CD4-positive, alpha-beta memory T cell (primary cell): ENCODE data around the gene GALNT17. TPM values are rescaled to one million over a fixed set of nuclear protein-coding genes. Genes with fewer than 3 reads are reported as not detected.

ENCODE experiments used
- CTCF ChIA-PET: fragments of 350-600 bp; sonication (Branson Sonifier 250); formaldehyde crosslinking; loops from one replicate; lab custom pipeline; 2021; ENCODE audit warnings: inconsistent platforms; ENCODE audit not compliant: partially characterized antibody; lab: Charles Lee
- POLR2A ChIA-PET: fragments of 350-600 bp; sonication (Branson Sonifier 250); formaldehyde crosslinking; loops from one replicate; lab custom pipeline; 2021; ENCODE audit not compliant: partially characterized antibody; lab: Charles Lee
- DNase-seq, 5 donors: peaks; one replicate each; pipeline versions ENCODE4 v3.0.0 to v3.0.0-alpha.2; 2020 to 2022; ENCODE audit warnings: mixed read lengths in 1 of 5
- H3K27ac ChIP-seq: one replicate; pipeline ENCODE4 v1.7.0; 2013; ENCODE audit warnings: low read depth, low read length
- H3K27me3 ChIP-seq: 2 replicates; pipeline ENCODE4 v1.7.0; 2013; ENCODE audit warnings: mild to moderate bottlenecking, low read length, moderate library complexity; ENCODE audit not compliant: insufficient read depth
- H3K36me3 ChIP-seq: 2 replicates; pipeline ENCODE4 v1.7.0; 2013; ENCODE audit warnings: mild to moderate bottlenecking, low read length, moderate library complexity; ENCODE audit not compliant: insufficient read depth
- H3K4me1 ChIP-seq: 2 replicates; pipeline ENCODE4 v1.7.0; 2013; ENCODE audit warnings: mild to moderate bottlenecking, low read length, moderate library complexity; ENCODE audit not compliant: insufficient read depth
- H3K4me3 ChIP-seq, 2 donors: one replicate each; pipeline ENCODE4 v1.7.0; 2013; ENCODE audit warnings: low read length in 2 of 2, mild to moderate bottlenecking in 1 of 2
- H3K9me3 ChIP-seq, 2 donors: one replicate each; pipeline ENCODE4 v1.7.0; 2013; ENCODE audit warnings: low read length in 2 of 2, control low read depth in 1 of 2; ENCODE audit not compliant: control insufficient read depth in 1 of 2
- H3K27ac Mint-ChIP-seq, 7 donors: one replicate each; pipeline ENCODE4 v1.8.0; 2020 to 2021; ENCODE audit warnings: mixed read lengths in 7 of 7, mild to moderate bottlenecking in 6 of 7, inconsistent platforms in 3 of 7, moderate library complexity in 3 of 7
- H3K27me3 Mint-ChIP-seq, 2 donors: one replicate each; pipeline ENCODE4 v1.8.0; 2020 to 2021; ENCODE audit warnings: mixed read lengths in 2 of 2
- H3K36me3 Mint-ChIP-seq, 2 donors: one replicate each; pipeline ENCODE4 v1.8.0; 2020 to 2021; ENCODE audit warnings: mixed read lengths in 2 of 2, inconsistent platforms in 1 of 2, mild to moderate bottlenecking in 1 of 2
- H3K4me1 Mint-ChIP-seq, 4 donors: one replicate each; pipeline ENCODE4 v1.8.0; 2020 to 2021; ENCODE audit warnings: mixed read lengths in 4 of 4, mild to moderate bottlenecking in 1 of 4
- H3K4me3 Mint-ChIP-seq, 8 donors: one replicate each; pipeline ENCODE4 v1.8.0; 2020 to 2021; ENCODE audit warnings: mixed read lengths in 8 of 8, mild to moderate bottlenecking in 7 of 8, moderate library complexity in 6 of 8, inconsistent platforms in 3 of 8
- H3K9me3 Mint-ChIP-seq, 8 donors: one replicate each; pipeline ENCODE4 v1.8.0; 2020 to 2021; ENCODE audit warnings: mixed read lengths in 8 of 8, mild to moderate bottlenecking in 5 of 8, inconsistent platforms in 3 of 8, moderate library complexity in 1 of 8
- intact Hi-C: fragments of 100-400 bp; cut with micrococcal nuclease; formaldehyde crosslinking; loops from one replicate; pipeline ENCODE4 v1.15.1; 2023
- polyA plus RNA-seq, 2 donors: library from polyadenylated mRNA; unstranded; fragments of 300-500 nt; fragmentation: Illumina TruSeq; gene quantifications; one replicate each; pipeline ENCODE4 v1.2.3, GENCODE V29; 2021
- total RNA-seq, 2 experiments: library from RNA; stranded (reverse); gene quantifications; one replicate each; pipeline ENCODE4 v1.2.3, GENCODE V29; 2021

The GALNT17 gene
- total and polyA plus RNA-seq, 4 experiments from 2014 or later, result not detected

- H3K4me3 Mint-ChIP-seq, result no peak overlapping the region
- H3K27ac Mint-ChIP-seq, result no peak overlapping the region
- no peaks in the 10 kb centered on the region for H3K27me3 ChIP-seq
- H3K27me3 Mint-ChIP-seq, result no peaks in the 10 kb centered on the region
- no peak overlapping the region for H3K4me3 ChIP-seq
- H3K36me3 Mint-ChIP-seq, result no peaks in the 10 kb centered on the region
- H3K27ac ChIP-seq, result no peak overlapping the region
- intact Hi-C loops, result no loop called here
- no peaks in the 10 kb centered on the region for H3K4me1 ChIP-seq
- H3K36me3 ChIP-seq, result no peaks in the 10 kb centered on the region
- no peaks in the 10 kb centered on the region for H3K4me1 Mint-ChIP-seq
- H3K9me3 ChIP-seq, result no peaks in the 10 kb centered on the region
- POLR2A ChIA-PET, result no interaction called here
- CTCF ChIA-PET, result no interaction called here
- peaks cover 0 to 22% (median 0%) of the 10 kb centered on the region in 8 donors for H3K9me3 Mint-ChIP-seq
- DNase-seq, result no peak
These were observed 407.7 kb downstream of the GALNT17 start for GRCh38 chr7:71539615-71540014.

- Histone ChIP-seq H3K4me3 (no peak overlapping the region), H3K36me3 (no peaks in the 10 kb centered on the region), H3K27ac (no peak overlapping the region), H3K9me3 (no peaks in the 10 kb centered on the region), H3K4me1 (no peaks in the 10 kb centered on the region), H3K27me3 (no peaks in the 10 kb centered on the region)
- intact Hi-C loops, result no loop called here
- DNase-seq, result no peak
- H3K27me3 Mint-ChIP-seq, result no peaks in the 10 kb centered on the region
- CTCF ChIA-PET, result no interaction called here
- H3K9me3 Mint-ChIP-seq, result peaks cover 0 to 17% (median 2%) of the 10 kb centered on the region in 8 donors
- H3K4me1 Mint-ChIP-seq, result no peaks in the 10 kb centered on the region
- no peak overlapping the region for H3K4me3 Mint-ChIP-seq
- H3K27ac Mint-ChIP-seq, result no peak overlapping the region
- POLR2A ChIA-PET, result no interaction called here
- H3K36me3 Mint-ChIP-seq, result no peaks in the 10 kb centered on the region
These were observed 409.9 kb downstream of the GALNT17 start for GRCh38 chr7:71541707-71542353.

- Mint-ChIP-seq H3K36me3 (no peaks in the 10 kb centered on the region), H3K27ac (no peak overlapping the region), H3K4me1 (no peaks in the 10 kb centered on the region), H3K4me3 (no peak overlapping the region), H3K9me3 (peaks cover 0 to 14% (median 4%) of the 10 kb centered on the region in 8 donors), H3K27me3 (no peaks in the 10 kb centered on the region)
- Histone ChIP-seq H3K4me1 (no peaks in the 10 kb centered on the region), H3K27ac (no peak overlapping the region), H3K9me3 (no peaks in the 10 kb centered on the region), H3K36me3 (no peaks in the 10 kb centered on the region), H3K4me3 (no peak overlapping the region), H3K27me3 (no peaks in the 10 kb centered on the region)
- CTCF ChIA-PET, result no interaction called here
- intact Hi-C loops, result no loop called here
- POLR2A ChIA-PET, result no interaction called here
- no peak for DNase-seq
These were observed 411.5 kb downstream of the GALNT17 start for GRCh38 chr7:71543396-71543795.

- Histone ChIP-seq H3K27me3 (no peaks in the 10 kb centered on the region), H3K27ac (no peak overlapping the region), H3K4me3 (no peak overlapping the region), H3K4me1 (no peaks in the 10 kb centered on the region), H3K9me3 (no peaks in the 10 kb centered on the region), H3K36me3 (no peaks in the 10 kb centered on the region)
- POLR2A ChIA-PET, result no interaction called here
- H3K4me1 Mint-ChIP-seq, result no peaks in the 10 kb centered on the region
- H3K27me3 Mint-ChIP-seq, result no peaks in the 10 kb centered on the region
- H3K9me3 Mint-ChIP-seq, result peaks cover 0 to 11% (median 4%) of the 10 kb centered on the region in 8 donors
- CTCF ChIA-PET, result no interaction called here
- DNase-seq, result no peak
- intact Hi-C loops, result no loop called here
- H3K4me3 Mint-ChIP-seq, result no peak overlapping the region
- H3K27ac Mint-ChIP-seq, result no peak overlapping the region
- no peaks in the 10 kb centered on the region for H3K36me3 Mint-ChIP-seq
These were observed 412.9 kb downstream of the GALNT17 start for GRCh38 chr7:71544816-71545215.

GRCh38 chr7:71547426-71547825, 415.5 kb downstream of the GALNT17 start:
- POLR2A ChIA-PET, result no interaction called here
- Mint-ChIP-seq H3K4me3 (no peak overlapping the region), H3K9me3 (peaks cover 6 to 17% (median 12%) of the 10 kb centered on the region in 8 donors), H3K36me3 (no peaks in the 10 kb centered on the region), H3K27me3 (no peaks in the 10 kb centered on the region), H3K4me1 (no peaks in the 10 kb centered on the region), H3K27ac (no peak overlapping the region)
- H3K9me3 ChIP-seq, result no peaks in the 10 kb centered on the region
- DNase-seq, result no peak
- H3K4me1 ChIP-seq, result no peaks in the 10 kb centered on the region
- no peaks in the 10 kb centered on the region for H3K27me3 ChIP-seq
- no peaks in the 10 kb centered on the region for H3K36me3 ChIP-seq
- intact Hi-C loops, result no loop called here
- CTCF ChIA-PET, result no interaction called here
- no peak overlapping the region for H3K4me3 ChIP-seq
- no peak overlapping the region for H3K27ac ChIP-seq

- peaks cover 6 to 22% (median 13%) of the 10 kb centered on the region in 8 donors for H3K9me3 Mint-ChIP-seq
- no peaks in the 10 kb centered on the region for H3K36me3 ChIP-seq
- ChIA-PET POLR2A (no interaction called here), CTCF (no interaction called here)
- no peaks in the 10 kb centered on the region for H3K4me1 Mint-ChIP-seq
- no peaks in the 10 kb centered on the region for H3K9me3 ChIP-seq
- no peaks in the 10 kb centered on the region for H3K4me1 ChIP-seq
- no peaks in the 10 kb centered on the region for H3K27me3 Mint-ChIP-seq
- H3K27ac ChIP-seq, result no peak overlapping the region
- H3K27ac Mint-ChIP-seq, result no peak overlapping the region
- H3K4me3 Mint-ChIP-seq, result no peak overlapping the region
- no peak for DNase-seq
- no peaks in the 10 kb centered on the region for H3K36me3 Mint-ChIP-seq
- H3K27me3 ChIP-seq, result no peaks in the 10 kb centered on the region
- no peak overlapping the region for H3K4me3 ChIP-seq
- intact Hi-C loops, result no loop called here
These were observed 416.8 kb downstream of the GALNT17 start for GRCh38 chr7:71548746-71549145.

- intact Hi-C loops, result no loop called here
- Mint-ChIP-seq H3K4me1 (no peaks in the 10 kb centered on the region), H3K27me3 (no peaks in the 10 kb centered on the region), H3K27ac (no peak overlapping the region), H3K9me3 (peaks cover 4 to 24% (median 17%) of the 10 kb centered on the region in 8 donors), H3K4me3 (no peak overlapping the region), H3K36me3 (no peaks in the 10 kb centered on the region)
- Histone ChIP-seq H3K4me3 (no peak overlapping the region), H3K27ac (no peak overlapping the region), H3K36me3 (no peaks in the 10 kb centered on the region), H3K4me1 (no peaks in the 10 kb centered on the region), H3K27me3 (no peaks in the 10 kb centered on the region), H3K9me3 (no peaks in the 10 kb centered on the region)
- ChIA-PET CTCF (no interaction called here), POLR2A (no interaction called here)
- no peak for DNase-seq
These were observed 421.4 kb downstream of the GALNT17 start for GRCh38 chr7:71553306-71553705.
